Measurements from ENCODE around the gene KLHL33.
"Not testable (repeated sequence)": the region's sequence is repeated elsewhere in the genome, so short reads cannot be mapped to it uniquely, and the experiment has no call there.

The KLHL33 gene

GRCh38 chr14:20452831-20453230 is 16.9 kb upstream of the KLHL33 start:
- FAIRE-seq: not testable (repeated sequence)

- FAIRE-seq: no peak
Measured at GRCh38 chr14:20446889-20447288, 10.9 kb upstream of the KLHL33 start.

DNA sequence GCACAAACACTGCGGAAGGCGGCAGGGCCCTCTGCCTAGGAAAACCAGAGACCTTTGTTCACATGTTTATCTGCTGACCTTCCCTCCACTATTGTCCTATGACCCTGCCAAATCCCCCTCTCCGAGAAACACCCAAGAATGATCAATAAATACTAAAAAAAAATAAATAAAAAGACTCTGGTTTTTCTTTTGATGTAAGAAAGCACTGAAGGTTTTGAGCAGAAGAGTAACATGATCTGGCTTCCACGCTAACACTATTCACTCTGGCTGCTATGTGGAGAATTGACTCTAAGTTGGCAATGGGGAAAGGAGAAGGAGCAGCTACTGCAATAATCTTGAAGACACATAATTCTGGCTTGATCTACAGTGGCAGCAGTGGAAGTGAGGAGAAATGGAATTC is 7.7 kb upstream of the KLHL33 start:
- FAIRE-seq: not testable (repeated sequence)

DNA sequence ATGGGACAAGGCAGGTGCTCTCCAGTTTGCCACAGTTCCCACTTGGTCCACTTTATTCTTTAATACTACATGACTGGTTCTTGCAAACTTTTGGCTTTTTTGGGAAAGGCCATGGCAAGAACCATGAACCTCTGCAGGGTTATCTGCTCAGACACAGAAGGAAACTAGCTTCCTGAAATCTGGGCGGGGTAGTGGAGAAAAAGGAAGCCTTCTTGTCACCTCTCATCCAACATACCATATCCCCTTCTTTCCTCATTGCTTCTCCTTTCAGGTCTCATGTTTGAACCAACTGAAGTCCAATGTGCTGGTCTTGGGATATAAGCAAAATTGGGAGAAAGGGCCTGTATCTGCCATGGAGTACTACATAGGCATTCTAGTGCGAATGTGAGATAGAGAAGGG is 5.5 kb upstream of the KLHL33 start:
- no peak for FAIRE-seq

GRCh38 chr14:20440882-20441281 is 4.9 kb upstream of the KLHL33 start:
- no peak for FAIRE-seq

- no peak for FAIRE-seq
Measured at GRCh38 chr14:20440465-20440864, 4.5 kb upstream of the KLHL33 start.

- FAIRE-seq: no peak
Measured at GRCh38 chr14:20438664-20439063, 2.7 kb upstream of the KLHL33 start.

DNA sequence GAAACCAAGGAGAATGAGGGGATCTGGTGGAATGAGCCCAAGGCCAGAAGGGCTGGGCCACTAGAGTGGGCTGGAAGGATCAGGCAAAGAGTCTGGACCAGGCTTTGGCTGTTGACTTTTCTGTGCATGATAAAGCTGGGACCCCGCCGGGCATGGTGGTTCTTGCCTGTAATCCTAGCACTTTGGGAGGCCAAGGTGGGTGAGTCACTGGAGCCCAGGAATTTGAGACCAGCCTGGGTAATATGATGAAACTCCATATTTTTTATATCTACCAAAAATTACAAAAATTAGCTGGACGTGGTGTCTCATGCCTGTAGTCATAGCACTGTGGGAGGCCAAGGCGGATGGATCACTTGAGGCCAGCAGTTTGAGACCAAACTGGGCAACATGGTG is 393 bp upstream of the KLHL33 start:
- no peak for FAIRE-seq

- no peak for FAIRE-seq
Measured at GRCh38 chr14:20434701-20435581, 1.0 kb downstream of the KLHL33 start.

- no peak for FAIRE-seq
Measured at GRCh38 chr14:20429801-20430669, 5.9 kb downstream of the KLHL33 start.

GRCh38 chr14:20428802-20429201 is 7.2 kb downstream of the KLHL33 start:
- no peak for FAIRE-seq

- FAIRE-seq: no peak
Measured at GRCh38 chr14:20428010-20428365, 8.0 kb downstream of the KLHL33 start.

DNA sequence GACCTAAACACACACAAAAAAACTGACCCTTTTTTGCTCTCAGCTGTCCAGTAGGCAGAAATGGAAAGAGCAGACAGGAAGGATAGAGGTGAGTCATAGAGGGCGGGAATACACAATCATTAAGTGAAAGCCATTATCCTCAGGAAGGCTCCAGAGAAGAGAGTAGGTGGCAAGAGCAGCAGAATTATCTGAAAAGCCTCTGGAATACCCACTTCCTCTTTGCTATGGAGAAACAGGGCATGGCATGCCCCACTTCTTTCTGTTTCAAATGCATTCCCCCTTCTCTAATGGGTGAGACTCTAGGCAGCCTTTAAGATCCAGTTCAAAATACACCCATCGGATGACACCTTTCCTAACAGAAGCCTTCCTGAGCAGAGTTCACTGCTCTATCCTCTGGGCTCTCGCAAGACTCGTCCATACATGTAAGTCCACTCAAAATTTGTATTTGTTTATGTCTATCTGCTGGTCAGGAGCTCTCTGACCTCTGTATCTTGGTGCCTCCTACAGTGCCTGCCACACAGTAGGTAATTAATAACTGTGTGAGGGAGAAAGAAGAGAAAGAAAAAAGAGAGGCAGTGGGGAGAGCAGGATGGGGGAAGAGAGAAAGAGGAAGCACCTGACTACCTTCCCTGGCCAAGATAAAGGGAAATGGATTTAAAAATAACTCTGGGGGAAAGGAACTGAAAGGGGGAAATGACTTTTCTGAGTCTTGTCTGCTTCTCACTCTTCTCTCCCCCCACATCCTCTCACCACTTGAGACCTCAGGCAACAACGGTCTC is 8.5 kb downstream of the KLHL33 start:
- no peak for FAIRE-seq

- no peak for FAIRE-seq
Measured at GRCh38 chr14:20424851-20425250, 11.1 kb downstream of the KLHL33 start.

DNA sequence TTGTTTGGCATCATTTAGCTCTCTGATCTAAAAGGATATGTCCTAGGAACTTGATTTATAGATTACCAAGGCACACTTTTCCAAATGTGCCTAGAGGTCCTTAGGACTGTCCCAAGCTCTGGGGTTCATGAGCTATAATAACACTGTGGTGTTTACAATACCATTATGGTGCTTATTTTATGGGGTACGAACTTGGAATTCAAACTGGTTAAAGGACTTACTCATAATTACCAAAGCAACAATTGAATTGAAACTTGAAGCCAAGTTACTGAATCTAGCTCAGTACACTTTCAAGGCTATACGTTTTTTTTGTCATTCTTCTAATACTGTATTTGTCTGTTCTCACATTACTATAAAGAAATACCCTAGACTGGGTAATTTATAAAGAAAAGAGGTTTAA is 13.1 kb downstream of the KLHL33 start:
- no peak for FAIRE-seq

DNA sequence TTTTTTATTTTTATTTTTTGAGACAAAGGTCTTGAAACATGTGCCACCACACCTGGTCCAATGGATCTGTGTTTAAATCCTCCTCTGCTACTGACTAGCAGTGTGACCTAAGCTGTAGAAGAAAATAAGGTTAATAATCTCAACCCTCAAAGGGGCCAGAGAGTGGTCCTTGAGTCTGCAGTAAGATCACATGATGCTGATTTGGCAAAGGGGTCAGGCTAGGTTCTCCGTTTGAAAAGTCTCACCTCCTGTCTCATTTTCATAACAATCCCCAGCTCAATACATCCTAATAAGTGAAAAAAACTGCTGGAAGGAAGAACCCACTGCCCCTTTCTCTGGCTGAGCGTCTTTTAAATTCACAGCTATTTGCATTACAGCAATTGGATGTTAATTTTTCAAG is 14.7 kb downstream of the KLHL33 start:
- no peak for FAIRE-seq

- FAIRE-seq: no peak
Measured at GRCh38 chr14:20419419-20419818, 16.5 kb downstream of the KLHL33 start.

GRCh38 chr14:20418501-20418909 is 17.5 kb downstream of the KLHL33 start:
- no peak for FAIRE-seq

DNA sequence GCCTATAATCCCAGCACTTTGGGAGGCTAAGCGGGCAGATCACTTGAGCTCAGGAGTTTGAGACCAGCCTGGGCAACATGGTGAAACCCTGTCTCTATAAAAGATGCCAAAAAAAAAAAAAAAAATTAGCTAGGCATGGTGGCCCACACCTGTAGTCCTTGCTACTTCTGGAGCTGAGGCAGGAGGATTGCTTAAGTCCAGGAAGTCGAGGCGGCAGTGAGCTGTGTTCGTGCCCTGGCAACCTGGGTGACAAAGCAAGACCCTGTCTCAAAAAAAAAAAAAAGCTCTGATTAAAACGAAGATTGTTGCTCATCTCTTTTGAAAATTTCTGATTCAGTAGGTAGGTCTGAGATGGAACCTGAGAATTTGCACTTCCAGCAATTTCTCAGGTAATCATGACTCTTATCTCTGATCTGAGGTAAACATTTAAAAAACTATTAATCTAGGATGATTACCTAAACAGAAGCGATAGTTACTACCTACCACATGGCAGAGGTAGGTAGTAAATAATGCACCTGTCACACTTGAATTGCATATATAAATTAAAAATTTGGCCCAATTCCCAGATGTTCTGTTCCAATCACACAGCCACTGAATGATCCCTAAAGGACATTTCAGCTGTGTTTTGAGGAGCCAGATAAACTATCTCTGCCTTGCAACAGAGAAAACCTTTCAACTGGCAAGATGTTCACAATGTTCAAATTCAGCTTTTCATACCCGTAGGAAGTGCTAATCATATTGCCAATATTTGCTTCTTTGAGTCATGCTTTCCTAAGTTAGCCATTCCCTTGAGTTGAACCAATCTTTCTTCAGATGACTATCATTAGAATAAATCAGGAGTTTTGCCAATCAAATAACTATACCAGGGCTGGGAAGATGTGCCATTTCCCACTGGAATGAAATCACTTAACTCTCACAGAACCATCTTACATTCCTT is 18.4 kb downstream of the KLHL33 start:
- no peak for FAIRE-seq

DNA sequence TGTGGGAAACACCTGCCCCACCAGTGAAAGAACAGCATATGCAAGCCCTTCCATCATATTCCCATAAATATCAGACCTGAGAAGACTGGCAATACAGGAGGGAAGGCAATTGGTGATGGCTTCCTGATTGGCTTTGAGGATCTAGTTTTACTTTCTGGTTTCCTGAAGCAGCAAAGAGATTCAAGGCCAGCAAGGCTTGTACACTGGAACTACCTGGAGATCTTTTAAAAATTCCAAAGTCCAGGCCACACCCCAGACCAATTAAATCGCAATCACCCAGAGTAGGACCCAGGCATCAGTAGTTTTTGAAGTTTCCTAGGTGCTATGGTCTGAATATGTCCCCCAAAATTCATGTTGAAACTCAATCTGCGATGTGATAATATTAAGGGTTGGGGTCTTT is 19.7 kb downstream of the KLHL33 start:
- FAIRE-seq: no peak

- FAIRE-seq: peak; percentile 7
Measured at GRCh38 chr14:20415782-20416206, 20.2 kb downstream of the KLHL33 start.

- no peak for FAIRE-seq
Measured at GRCh38 chr14:20413744-20414082, 22.3 kb downstream of the KLHL33 start.

Data from TTC549 (cell line).